ENCODE results near the gene INPP5D.

DNA sequence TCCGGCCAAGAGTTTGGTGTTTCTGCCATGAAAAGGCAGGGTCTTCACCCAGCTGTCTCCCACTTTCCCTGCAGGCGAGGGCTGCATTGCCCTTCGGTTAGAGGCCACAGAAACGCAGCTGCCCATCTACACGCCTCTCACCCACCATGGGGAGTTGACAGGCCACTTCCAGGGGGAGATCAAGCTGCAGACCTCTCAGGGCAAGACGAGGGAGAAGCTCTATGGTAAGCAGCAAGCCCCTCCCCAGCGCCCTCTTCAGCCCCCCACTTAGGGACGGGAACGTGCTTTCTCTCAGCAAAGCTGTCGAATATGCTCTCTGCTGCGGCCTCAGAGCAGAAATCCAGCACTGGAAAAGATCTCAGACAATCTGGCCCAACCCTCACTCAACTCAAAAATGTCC lies 133.6 kb downstream of the INPP5D start:
- no peak for TF ChIP-seq POLR2A (IDR thresholded peaks at IDR 0.05; ENCODE audit: low read length)
- no peak for TF ChIP-seq GATA1 (IDR thresholded peaks at IDR 0.05; ENCODE audit: low read depth, low read length)

Measured in erythroblast (primary cell).